ENCODE measurements around the gene ZNF747.
A peak's percentile ranks its signal among the peaks of the same experiment; 100 is the strongest.
"Not testable (repeated sequence)": the region's sequence is repeated elsewhere in the genome, so short reads cannot be mapped to it uniquely, and the experiment has no call there.

The ZNF747 gene

DNA sequence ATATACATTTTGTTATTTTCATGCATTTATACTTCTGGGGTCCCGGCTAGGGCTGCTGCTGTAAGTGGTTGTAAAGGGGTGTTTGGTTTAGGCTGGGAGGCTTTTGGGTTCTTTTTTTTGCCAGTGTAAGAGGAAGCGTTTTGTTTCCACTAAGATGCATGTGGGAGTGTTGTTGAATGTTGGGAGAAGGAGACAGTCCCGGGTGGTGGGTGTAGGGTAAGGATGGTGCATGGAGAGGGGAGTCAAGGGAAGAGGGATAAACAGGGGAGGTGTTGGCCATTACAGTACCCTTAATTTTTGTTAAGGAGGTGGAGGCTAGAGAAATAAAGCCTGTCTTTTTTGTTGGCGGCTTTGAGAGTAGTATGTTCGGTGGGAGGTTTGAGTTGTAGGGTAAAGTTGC lies 8.4 kb upstream of the ZNF747 start:
- H3K4me3 Mint-ChIP-seq, result no peak overlapping the region
- no peak overlapping the region for H3K27ac Mint-ChIP-seq
- H3K27me3 Mint-ChIP-seq, result no peaks in the 10 kb centered on the region
- H3K4me1 Mint-ChIP-seq, result peaks cover 24% of the 10 kb centered on the region
- ATAC-seq, result no peak
- no peak for DNase-seq
- H3K9me3 Mint-ChIP-seq, result no peaks in the 10 kb centered on the region

DNA sequence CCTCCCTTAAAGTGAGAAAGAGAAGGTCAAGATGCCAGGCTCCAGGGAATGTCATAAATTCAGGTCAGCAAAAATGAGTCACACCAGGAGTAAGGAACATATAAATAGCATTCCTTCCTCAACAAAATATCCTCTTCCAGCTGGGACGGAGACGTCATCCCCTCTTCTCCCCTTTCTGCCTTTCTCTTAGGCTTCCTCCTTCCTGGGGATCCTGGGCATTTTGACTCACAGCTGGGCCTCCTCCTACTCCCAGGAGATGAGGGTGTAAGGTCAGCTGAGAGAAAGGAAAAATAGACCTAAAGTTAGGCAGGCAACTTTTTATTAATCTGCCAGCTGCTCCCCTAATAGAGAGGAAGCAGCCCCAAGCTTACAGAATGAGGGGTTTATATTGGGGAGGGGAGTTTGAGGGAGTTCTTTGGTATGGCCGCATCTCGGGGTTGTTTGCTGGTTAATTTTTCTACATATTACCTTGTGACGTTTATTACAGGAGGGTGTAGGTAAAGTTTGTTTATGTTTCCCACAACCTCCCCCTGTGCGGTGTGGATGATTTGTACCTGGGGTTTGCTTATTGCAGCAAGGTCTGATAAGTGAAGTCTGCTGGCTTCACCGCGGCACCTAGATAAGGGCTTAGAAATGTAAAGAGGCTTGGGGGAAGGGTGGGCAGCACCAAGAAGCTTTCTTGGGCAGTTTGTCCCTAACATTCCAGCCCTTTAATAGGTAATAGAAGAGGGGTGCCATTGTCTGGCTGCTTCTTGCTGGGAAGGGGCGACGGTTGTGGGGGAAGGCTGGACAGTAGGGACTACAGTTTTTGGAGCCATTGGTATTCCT lies 7.1 kb upstream of the ZNF747 start:
- Mint-ChIP-seq H3K27ac (no peak overlapping the region), H3K9me3 (no peaks in the 10 kb centered on the region), H3K27me3 (no peaks in the 10 kb centered on the region), H3K4me1 (peaks cover 33% of the 10 kb centered on the region), H3K4me3 (no peak overlapping the region)
- no peak for ATAC-seq
- DNase-seq, result no peak

DNA sequence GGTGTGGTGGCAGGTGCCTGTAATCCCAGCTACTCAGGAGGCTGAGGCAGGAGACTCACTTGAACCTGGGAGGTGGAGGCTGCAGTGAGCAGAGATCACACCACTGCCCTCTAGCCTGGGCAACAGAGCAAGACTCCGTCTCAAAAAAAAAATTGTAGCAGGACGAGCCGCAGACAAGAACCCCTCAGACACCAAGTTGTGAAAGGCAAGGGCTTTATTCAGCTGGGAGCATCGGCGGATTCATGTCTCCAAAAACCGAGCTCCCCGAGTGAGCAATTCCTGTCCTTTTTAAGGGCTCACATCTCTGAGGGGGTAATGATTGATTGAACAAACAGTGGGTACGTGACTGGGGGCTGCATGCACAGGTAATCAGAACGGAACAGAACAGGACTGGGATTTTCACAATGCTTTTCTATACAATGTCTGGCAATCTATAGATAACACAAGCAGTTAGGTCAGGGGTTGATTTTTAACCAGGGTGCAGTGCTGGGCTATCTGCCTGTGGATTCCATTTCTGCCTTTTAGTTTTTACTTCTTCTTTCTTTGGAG lies 6.3 kb upstream of the ZNF747 start:
- not testable (repeated sequence) for ATAC-seq, H3K27me3 Mint-ChIP-seq, DNase-seq, H3K4me3 Mint-ChIP-seq, H3K27ac Mint-ChIP-seq, H3K9me3 Mint-ChIP-seq
- H3K4me1 Mint-ChIP-seq, result peaks cover 39% of the 10 kb centered on the region

DNA sequence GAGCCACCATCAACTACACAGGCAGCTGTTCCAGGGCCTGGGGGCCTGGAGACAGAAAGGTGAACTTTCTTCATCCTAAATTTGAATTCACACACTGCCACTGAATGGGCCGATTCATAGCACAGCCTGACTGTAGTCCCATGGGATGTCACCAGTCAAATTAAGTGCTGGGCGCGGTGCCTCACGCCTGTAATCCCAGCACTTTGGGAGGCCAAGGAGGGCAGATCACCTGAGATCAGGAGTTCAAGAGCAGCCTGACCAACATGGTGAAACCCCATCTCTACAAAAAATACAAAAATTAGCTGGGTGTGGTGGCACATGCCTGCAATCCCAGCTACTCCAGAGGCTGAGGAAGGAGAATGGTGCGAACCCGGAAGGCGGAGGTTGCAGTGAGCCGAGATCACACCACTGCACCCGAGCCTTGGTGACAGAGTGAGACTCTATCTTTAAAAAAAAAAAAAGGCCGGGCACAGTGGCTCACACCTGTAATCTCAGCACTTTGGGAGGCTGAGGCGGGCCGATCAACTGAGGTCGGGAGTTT lies 5.4 kb upstream of the ZNF747 start:
- not testable (repeated sequence) for H3K27me3 Mint-ChIP-seq, H3K27ac Mint-ChIP-seq, H3K9me3 Mint-ChIP-seq, ATAC-seq, H3K4me3 Mint-ChIP-seq, DNase-seq
- peaks cover 38% of the 10 kb centered on the region for H3K4me1 Mint-ChIP-seq

DNA sequence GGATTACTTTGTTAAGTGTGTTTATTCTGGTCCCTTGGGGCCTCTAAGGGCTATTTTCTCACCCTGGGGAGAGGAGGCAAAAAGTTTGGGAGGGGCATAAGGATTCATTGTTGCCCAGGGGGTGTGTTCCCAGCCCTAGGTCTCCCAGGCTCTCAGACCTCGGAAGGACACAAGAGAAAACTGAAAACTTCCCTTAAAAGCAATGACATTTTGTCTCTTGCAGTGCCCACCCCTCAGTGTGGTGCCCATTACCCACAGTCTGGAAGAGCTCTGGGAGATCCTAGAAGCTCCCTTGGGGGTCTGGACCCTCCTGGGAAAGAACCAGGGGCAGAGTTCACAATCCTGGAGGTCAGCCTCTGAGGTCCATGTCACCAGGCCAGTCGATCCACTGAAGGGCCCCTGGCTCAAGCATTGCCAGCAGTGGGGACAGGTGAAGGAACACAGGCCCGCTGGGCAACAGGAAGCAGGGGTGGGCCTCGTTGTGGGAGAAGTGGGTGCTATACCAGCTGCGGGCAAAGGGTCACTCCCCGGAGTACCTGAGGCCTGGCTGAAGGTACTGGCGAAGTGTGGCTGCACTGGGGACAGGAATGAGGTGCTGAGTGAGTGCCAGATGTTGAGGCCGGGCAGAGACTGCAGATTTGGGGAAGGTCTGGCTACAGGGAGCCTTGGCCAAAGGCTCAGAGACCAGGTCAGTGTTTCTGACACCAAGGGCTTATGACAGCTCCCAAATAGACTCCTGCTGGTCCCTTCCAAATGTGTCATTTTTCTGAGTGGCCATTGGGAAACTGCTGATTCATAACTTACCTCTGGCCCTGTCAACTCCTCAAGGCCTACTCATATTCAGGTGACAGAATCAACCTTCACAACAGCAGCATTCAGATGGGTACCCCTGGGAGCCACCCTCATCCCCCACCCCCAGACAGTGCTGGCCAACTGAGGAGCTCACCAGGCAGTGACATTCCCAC lies 4.6 kb upstream of the ZNF747 start:
- ATAC-seq, result no peak
- DNase-seq, result no peak
- Mint-ChIP-seq H3K9me3 (no peaks in the 10 kb centered on the region), H3K27ac (no peak overlapping the region), H3K4me1 (peaks cover 38% of the 10 kb centered on the region), H3K27me3 (no peaks in the 10 kb centered on the region), H3K4me3 (no peak overlapping the region)

DNA sequence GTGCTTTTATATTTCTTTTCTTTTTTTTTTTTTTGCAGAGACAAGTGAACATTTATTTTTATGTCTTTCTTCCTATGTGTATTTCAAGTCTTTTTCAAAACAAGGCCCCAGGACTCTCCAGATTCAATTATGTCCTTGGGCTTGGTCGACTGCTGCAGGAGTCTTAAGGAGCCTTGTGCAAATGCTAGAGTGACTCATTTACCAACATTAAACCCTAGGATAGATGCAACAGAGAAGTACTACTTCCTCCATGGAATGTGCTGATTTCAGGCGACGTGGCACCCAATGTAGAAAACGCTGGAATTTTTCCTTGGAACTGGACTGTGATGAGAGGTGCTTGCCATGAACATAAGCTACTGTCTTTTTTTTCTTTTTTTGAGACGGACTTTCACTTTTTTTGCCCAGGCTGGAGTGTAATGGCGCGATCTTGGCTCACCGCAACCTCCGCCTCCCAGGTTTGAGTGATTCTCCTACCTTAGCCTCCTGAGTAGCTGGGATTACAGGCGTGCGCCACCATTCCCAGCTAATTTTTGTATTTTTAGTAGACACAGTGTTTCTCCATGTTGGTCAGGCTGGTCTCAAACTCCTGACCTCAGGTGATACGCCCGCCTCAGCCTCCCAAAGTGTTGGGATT lies 1.9 kb upstream of the ZNF747 start:
- H3K27me3 Mint-ChIP-seq, DNase-seq, ATAC-seq, H3K9me3 Mint-ChIP-seq: not testable (repeated sequence)
- Mint-ChIP-seq H3K27ac (peak overlapping the region; percentile 99 to 100), H3K4me1 (peaks cover 56% of the 10 kb centered on the region), H3K4me3 (peak overlapping the region; percentile 92 to 96)

DNA sequence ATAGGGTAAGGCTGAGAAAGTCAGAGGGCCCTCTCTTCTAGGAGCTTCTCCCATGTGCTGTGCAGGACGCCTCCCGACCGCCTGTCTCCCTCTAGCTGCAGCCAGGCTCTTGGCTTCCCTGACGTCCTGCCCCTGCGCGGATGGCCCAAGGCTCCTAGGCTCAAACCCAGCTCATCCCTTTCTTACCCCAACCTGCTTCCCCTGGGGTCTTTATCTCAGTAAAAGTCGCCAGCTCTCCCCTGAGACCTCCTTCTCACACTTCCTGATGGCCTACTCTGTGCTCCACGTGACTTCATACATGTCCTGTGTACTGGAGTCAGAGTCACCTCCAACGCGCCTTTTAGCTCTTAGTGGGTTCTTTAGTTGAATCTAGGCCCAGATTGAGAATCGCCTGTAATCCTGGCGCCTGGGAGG lies 1.1 kb upstream of the ZNF747 start:
- peak overlapping the region; percentile 99 to 100 for H3K27ac Mint-ChIP-seq
- H3K4me1 Mint-ChIP-seq, result peaks cover 62% of the 10 kb centered on the region
- H3K4me3 Mint-ChIP-seq, result peak overlapping the region; percentile 92 to 96
- ATAC-seq, result peak; percentile 81
- H3K27me3 Mint-ChIP-seq, result no peaks in the 10 kb centered on the region
- peak; percentile 54 to 79 for DNase-seq
- H3K9me3 Mint-ChIP-seq, result no peaks in the 10 kb centered on the region

DNA sequence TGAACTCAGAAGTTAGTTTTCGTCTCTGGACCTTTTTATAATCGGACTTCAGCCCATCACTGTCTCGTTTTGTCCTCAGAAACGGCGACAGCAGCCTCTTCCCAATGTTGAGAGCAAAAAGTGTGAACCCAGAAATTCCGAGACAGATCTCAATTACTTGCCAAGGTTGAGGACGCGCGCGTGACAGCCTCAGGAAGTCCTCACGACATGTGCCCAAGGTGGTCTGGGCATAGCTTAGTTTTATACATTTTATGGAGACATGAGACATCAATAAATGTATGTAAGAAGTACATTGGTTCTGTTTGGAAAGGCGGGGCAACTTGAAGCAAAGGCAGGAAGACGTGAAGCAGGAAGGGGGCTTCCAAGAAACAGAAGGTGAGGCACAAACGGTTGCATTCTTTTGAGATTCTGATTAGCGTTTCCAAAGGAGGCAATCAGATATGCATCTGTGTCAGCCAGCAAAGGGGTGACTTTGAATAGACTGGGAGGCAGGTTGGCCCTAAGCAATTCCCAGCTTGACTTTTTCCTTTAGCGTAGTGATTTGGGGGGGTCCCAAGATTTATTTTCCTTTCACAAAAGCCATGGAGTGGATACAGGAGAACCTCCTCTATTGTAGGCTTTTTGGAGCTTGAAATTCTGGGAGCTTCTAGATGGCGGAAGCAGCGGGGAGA lies 583 bp upstream of the ZNF747 start:
- Mint-ChIP-seq H3K4me3 (peak overlapping the region; percentile 92 to 96), H3K4me1 (peaks cover 67% of the 10 kb centered on the region), H3K27me3 (no peaks in the 10 kb centered on the region), H3K27ac (peak overlapping the region; percentile 99 to 100), H3K9me3 (no peaks in the 10 kb centered on the region)
- ATAC-seq (peak; percentile 36), DNase-seq (no peak)

DNA sequence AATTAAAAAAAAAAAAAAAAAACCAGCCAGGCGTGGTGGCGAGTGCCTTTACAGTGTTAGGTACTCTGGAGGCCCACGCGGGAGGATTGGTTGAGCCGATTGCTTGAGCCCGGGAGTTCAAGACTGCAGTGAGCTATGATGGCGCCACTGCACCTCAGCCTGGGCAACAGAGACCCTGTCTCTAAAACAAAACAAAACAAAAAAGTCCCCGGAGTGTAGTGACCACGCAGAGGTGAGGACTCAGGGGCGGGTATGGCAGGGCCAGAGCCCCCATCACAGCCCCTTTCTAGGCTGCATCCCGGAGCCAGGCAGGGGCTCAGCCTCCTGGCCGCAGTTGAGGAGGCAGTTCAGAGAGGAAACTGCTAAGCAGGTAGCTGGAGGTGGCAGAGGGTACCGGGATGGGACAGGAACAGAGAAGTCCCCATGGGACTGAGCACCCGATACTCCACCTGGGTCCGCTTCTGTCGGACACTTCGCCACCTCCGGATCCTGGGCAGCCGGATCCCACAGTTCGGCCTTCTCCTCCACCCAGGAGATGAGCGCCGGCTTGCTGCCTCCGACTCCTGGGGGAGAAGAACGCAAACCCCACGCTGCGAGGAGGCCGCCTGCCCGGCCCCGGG lies 800 bp downstream of the ZNF747 start:
- peak overlapping the region; percentile 96 to 99 for H3K27ac Mint-ChIP-seq
- no peaks in the 10 kb centered on the region for H3K27me3 Mint-ChIP-seq
- H3K4me3 Mint-ChIP-seq, result peak overlapping the region; percentile 92 to 96
- ATAC-seq (peak; percentile 2), DNase-seq (peak in 1 of 2 donors; percentile 16)
- H3K4me1 Mint-ChIP-seq, result peaks cover 69% of the 10 kb centered on the region
- H3K9me3 Mint-ChIP-seq, result no peaks in the 10 kb centered on the region

DNA sequence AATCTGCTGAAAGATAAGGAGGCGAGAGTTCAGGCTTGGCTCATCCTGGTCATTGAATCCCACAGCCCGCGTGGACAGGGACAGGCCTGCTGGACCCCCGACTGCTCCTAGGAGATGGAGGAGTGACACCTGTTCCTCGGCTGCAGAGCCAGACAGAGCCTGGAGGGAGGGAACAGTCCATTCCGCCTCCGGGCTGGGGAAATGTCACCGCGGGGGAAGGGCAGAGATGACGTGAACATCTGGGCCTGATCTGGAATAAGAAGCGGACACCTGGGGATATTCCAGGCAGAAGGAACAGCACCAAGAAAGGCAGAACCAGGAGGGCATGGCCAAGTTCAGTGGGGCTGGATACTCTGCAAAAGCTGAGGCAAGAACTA lies 1.5 kb downstream of the ZNF747 start:
- DNase-seq, result no peak
- ATAC-seq, result no peak
- Mint-ChIP-seq H3K9me3 (no peaks in the 10 kb centered on the region), H3K27ac (peak overlapping the region; percentile 54 to 89), H3K4me1 (peaks cover 63% of the 10 kb centered on the region), H3K27me3 (no peaks in the 10 kb centered on the region), H3K4me3 (peak overlapping the region; percentile 92 to 96)

DNA sequence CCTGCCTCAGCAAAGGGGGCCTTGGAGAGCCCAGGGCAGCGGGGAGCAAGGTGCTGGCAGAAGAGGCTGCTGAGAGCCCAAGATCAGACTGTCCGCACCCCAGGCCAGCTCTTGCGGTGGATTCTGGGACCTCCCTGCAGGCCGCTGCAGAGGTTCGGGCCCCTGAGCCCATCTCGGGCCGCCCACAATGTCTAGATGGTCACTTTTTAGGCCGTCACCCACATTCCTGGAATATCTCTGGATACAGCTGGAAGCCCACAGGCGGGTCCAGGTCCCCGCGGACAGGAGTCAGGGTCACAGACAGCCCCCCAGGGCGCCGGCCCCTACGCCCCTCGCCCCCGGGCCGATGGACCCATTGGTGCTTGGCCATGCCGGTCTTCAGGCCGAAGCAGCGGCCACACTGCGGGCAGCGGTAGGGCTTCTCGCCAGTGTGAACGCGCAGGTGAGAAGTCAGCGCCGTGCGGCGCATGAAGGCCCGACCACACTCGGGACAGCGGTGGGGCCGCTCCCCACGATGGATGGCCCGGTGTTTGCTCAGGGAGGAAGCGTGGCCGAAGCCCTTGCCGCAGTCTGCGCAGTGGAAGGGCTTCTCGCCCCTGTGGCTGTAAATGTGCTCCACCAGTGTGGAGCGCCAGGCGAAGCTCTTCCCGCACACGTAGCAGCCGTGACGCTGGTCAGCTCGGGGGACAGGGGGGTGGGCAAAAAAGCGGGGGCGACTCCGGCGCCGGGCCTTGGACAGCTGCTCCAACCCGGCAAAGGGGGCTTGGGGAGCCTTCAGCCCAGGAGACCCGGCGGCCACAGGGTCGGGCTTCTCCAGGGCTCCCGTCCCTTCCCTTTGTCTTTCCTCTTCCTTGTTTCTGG lies 2.1 kb downstream of the ZNF747 start:
- DNase-seq, result no peak
- no peaks in the 10 kb centered on the region for H3K9me3 Mint-ChIP-seq
- peak overlapping the region in 1 of 2 donors; percentile 54 for H3K27ac Mint-ChIP-seq
- H3K27me3 Mint-ChIP-seq, result no peaks in the 10 kb centered on the region
- H3K4me3 Mint-ChIP-seq, result peak overlapping the region; percentile 92 to 96
- peaks cover 63% of the 10 kb centered on the region for H3K4me1 Mint-ChIP-seq
- no peak for ATAC-seq

DNA sequence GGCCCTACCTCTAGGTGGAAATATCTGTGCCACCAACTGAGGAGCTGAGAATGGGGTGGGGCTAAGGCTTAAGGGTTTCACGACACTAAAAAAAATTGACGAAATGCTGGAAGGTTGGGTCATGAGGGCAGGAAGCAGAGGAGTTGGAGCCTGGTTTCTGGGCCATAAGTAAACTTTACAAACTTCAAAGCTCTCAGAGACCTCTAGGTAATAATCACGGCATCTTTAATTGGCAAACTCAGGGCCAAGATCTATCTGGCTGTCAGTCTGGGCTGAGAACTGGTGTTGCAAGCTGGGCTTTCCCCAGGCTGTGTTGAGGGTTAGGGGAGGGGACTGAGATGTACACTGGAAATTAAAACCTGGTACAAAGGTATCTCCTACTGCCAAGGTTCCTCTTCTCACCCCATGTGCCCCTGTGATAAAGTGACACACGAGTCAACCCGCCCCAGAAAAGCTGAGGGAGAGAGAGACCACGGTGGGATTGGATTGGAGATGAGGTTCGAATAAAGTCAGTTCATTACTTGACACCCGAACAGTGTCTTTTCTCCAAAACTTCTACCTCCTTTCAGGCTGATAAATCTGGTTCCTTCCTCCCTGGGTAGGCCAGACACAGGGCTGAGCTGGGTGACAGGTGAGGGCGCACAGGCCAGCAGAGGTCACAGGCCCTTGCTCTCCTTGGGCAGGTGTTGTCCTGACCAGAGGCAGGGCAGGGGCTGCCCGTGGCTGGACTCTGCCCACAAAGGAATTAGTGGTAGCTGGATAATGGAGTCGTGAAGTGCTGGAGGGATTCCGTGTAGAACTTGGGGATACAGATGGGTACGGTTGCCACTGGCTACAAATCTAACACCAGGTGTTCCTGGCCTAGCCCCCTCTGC lies 4.3 kb downstream of the ZNF747 start:
- Mint-ChIP-seq H3K4me3 (no peak overlapping the region), H3K27me3 (no peaks in the 10 kb centered on the region), H3K27ac (peak overlapping the region in 1 of 2 donors; percentile 78), H3K4me1 (peaks cover 55% of the 10 kb centered on the region), H3K9me3 (no peaks in the 10 kb centered on the region)
- DNase-seq, result no peak
- ATAC-seq, result no peak

Data from stimulated activated naive CD8-positive, alpha-beta T cell treated with anti-CD3 and anti-CD28 coated beads, Interleukin-15, amount 100 ng/mL, for 72 hours (primary cell).